HCT116 (cell line): Measurements from ENCODE around the gene LRRC72. TPM values are rescaled to one million over a fixed set of nuclear protein-coding genes. Genes with fewer than 3 reads are reported as not detected.

Source experiments
- ATAC-seq: fragments of 200-7000 bp; cut with Tn5 transposase; 2 replicates; pipeline ENCODE4 v1.9.1; 2020; ENCODE audit warnings: mild to moderate bottlenecking, moderate library complexity
- BruUV-seq: library from RNA; stranded (reverse); fragments of 400-500 nt; replicated peaks from 2 replicates; lab custom pipeline; 2021; lab: Mats Ljungman, UMichigan
- CTCF ChIA-PET: fragments of 300-600 bp; sonication (Branson Sonifier 250); formaldehyde crosslinking; loops from one replicate; lab custom pipeline; 2021; ENCODE audit warnings: antibody characterized with exemption; lab: Charles Lee
- POLR2A ChIA-PET: fragments of 300-600, 350-600 bp; sonication (Branson Sonifier 250); formaldehyde crosslinking; loops from one replicate; lab custom pipeline; 2021; ENCODE audit warnings: antibody characterized with exemption; lab: Charles Lee
- RAD21 ChIA-PET, 2 experiments: fragments of 300-600 bp; sonication (Branson Sonifier 250); formaldehyde crosslinking; loops; one replicate each; lab custom pipeline; 2023; ENCODE audit warnings: low total read pairs in 2 of 2; ENCODE audit not compliant: uncharacterized antibody in 2 of 2, unreplicated experiment in 2 of 2, low non-redundant PET in 1 of 2; lab: Charles Lee
- DNase-seq: peaks from one replicate; pipeline ENCODE4 v3.0.0-alpha.2; 2010; ENCODE audit warnings: low read depth, low spot score
- H2AFZ ChIP-seq: fragments of 200-600 bp; shearing (Covaris generic), sonication (generic); 2 replicates; pipeline ENCODE4 v1.6.1; 2017; ENCODE audit warnings: low read depth, mixed run types, mixed read lengths, antibody characterized with exemption, low read length; ENCODE audit not compliant: poor library complexity, severe bottlenecking
- H3K27ac ChIP-seq: 2 replicates; pipeline ENCODE4 v1.5.1; 2012; ENCODE audit warnings: low read depth, low read length
- H3K27me3 ChIP-seq: fragments of 200-600 bp; sonication (generic); 2 replicates; pipeline ENCODE4 v1.6.1; 2016; ENCODE audit warnings: mixed run types, low read length, mixed read lengths; ENCODE audit not compliant: insufficient read depth
- H3K36me3 ChIP-seq, 2 experiments: fragments of 200-500 bp in 1 of 2; fragments of 200-600 bp in 1 of 2; sonication (Bioruptor generic) in 1 of 2; sonication (generic) in 1 of 2; 2 replicates each; pipeline versions ENCODE4 v1.5.1 to v1.6.1; 2014 to 2016; ENCODE audit warnings: low read length in 2 of 2, inconsistent platforms in 1 of 2, mixed read lengths in 1 of 2, mixed run types in 1 of 2; ENCODE audit not compliant: insufficient read depth in 2 of 2, control insufficient read depth in 1 of 2
- H3K4me1 ChIP-seq, 2 experiments: fragments of 200-600 bp in 1 of 2; sonication (generic) in 1 of 2; 2 replicates each; pipeline versions ENCODE4 v1.5.1 to v1.6.1; 2012 to 2017; ENCODE audit warnings: low read length in 2 of 2, inconsistent platforms in 1 of 2, mild to moderate bottlenecking in 1 of 2, mixed read lengths in 1 of 2, mixed run types in 1 of 2, moderate library complexity in 1 of 2; ENCODE audit not compliant: insufficient read depth in 2 of 2, control insufficient read depth in 1 of 2
- H3K4me2 ChIP-seq: fragments of 200-600 bp; sonication (generic); 2 replicates; pipeline ENCODE4 v1.6.1; 2017; ENCODE audit warnings: mixed run types, low read length, mixed read lengths
- H3K4me3 ChIP-seq, 2 experiments: fragments of 200-600 bp in 1 of 2; sonication (generic) in 1 of 2; replicated peaks in 1 of 2; 2 replicates each; pipeline ENCODE4 v1.5.1; 2011 to 2016; ENCODE audit warnings: low read length in 2 of 2, control low read depth in 1 of 2, low read depth in 1 of 2, mild to moderate bottlenecking in 1 of 2, mixed read lengths in 1 of 2, mixed run types in 1 of 2
- H3K79me2 ChIP-seq: fragments of 200-600 bp; sonication (generic); 2 replicates; pipeline ENCODE4 v1.6.1; 2017; ENCODE audit warnings: mild to moderate bottlenecking, mixed run types, low read length, moderate library complexity, mixed read lengths; ENCODE audit not compliant: insufficient read depth
- H3K9ac ChIP-seq: fragments of 200-600 bp; sonication (generic); 2 replicates; pipeline ENCODE4 v1.6.1; 2016; ENCODE audit warnings: low read length, mixed read lengths
- H3K9me2 ChIP-seq: fragments of 200-600 bp; sonication (generic), shearing (Covaris generic); 2 replicates; pipeline ENCODE4 v1.6.1; 2017; ENCODE audit warnings: mixed run types, mild to moderate bottlenecking, moderate library complexity; ENCODE audit not compliant: insufficient read depth
- H3K9me3 ChIP-seq, 2 experiments: fragments of 200-500 bp in 1 of 2; fragments of 200-600 bp in 1 of 2; sonication (Bioruptor generic) in 1 of 2; sonication (generic) in 1 of 2; 2 replicates each; pipeline ENCODE4 v1.6.1; 2014 to 2017; ENCODE audit warnings: low read length in 2 of 2, mixed read lengths in 2 of 2, inconsistent platforms in 1 of 2, low read depth in 1 of 2, mild to moderate bottlenecking in 1 of 2, mixed run types in 1 of 2, moderate library complexity in 1 of 2; ENCODE audit not compliant: control insufficient read depth in 1 of 2, insufficient read depth in 1 of 2
- H4K20me1 ChIP-seq: fragments of 200-600 bp; sonication (generic), shearing (Covaris generic); 2 replicates; pipeline ENCODE4 v1.6.1; 2017; ENCODE audit warnings: mixed run types, mild to moderate bottlenecking, moderate library complexity; ENCODE audit not compliant: insufficient read depth
- ATF3 ChIP-seq: IDR thresholded peaks from 2 replicates; pipeline ENCODE4 v1.6.1; 2012
- CBX3 ChIP-seq: IDR thresholded peaks from 2 replicates; pipeline ENCODE4 v1.6.1; 2012; ENCODE audit warnings: low read depth
- CEBPB ChIP-seq: IDR thresholded peaks from 2 replicates; pipeline ENCODE4 v1.6.1; 2012; ENCODE audit warnings: low read depth
- CTCF ChIP-seq, 3 experiments: fragments of 200-600 bp in 1 of 3; sonication (generic) in 1 of 3; IDR thresholded peaks in 2 of 3; conservative IDR thresholded peaks in 1 of 3; 2 replicates each; pipeline ENCODE4 v1.5.1; 2012 to 2017; ENCODE audit warnings: low read depth in 2 of 3, low read length in 2 of 3, antibody characterized with exemption in 1 of 3, borderline replicate concordance in 1 of 3, control low read depth in 1 of 3, mild to moderate bottlenecking in 1 of 3, mixed read lengths in 1 of 3, mixed run types in 1 of 3, moderate library complexity in 1 of 3; ENCODE audit not compliant: insufficient read depth in 1 of 3
- EGR1 ChIP-seq: IDR thresholded peaks from 2 replicates; pipeline ENCODE4 v1.6.1; 2012; ENCODE audit warnings: low read depth
- ELF1 ChIP-seq: IDR thresholded peaks from 2 replicates; pipeline ENCODE4 v1.6.1; 2012; ENCODE audit warnings: low read depth, borderline replicate concordance
- EZH2 ChIP-seq: fragments of 200-600 bp; sonication (generic); IDR thresholded peaks from 2 replicates; pipeline ENCODE4 v1.6.1; 2017; ENCODE audit warnings: antibody characterized with exemption, mixed run types
- EZH2phosphoT487 ChIP-seq: fragments of 200-600 bp; IDR thresholded peaks from 2 replicates; pipeline ENCODE4 v1.6.1; 2018; ENCODE audit warnings: antibody characterized with exemption, borderline replicate concordance
- FOSL1 ChIP-seq: IDR thresholded peaks from 2 replicates; pipeline ENCODE4 v1.6.1; 2012; ENCODE audit warnings: low read depth
- JUND ChIP-seq: IDR thresholded peaks from 2 replicates; pipeline ENCODE4 v1.6.1; 2012
- MAX ChIP-seq: IDR thresholded peaks from 2 replicates; pipeline ENCODE4 v1.6.1; 2012
- POLR2A ChIP-seq: IDR thresholded peaks from 2 replicates; pipeline ENCODE4 v1.7.0; 2011; ENCODE audit warnings: borderline replicate concordance; ENCODE audit not compliant: insufficient read depth, insufficient read length; ENCODE audit errors: extremely low read depth
- SIN3A ChIP-seq: IDR thresholded peaks from 2 replicates; pipeline ENCODE4 v1.6.1; 2012; ENCODE audit warnings: low read depth
- YY1 ChIP-seq: IDR thresholded peaks from 2 replicates; pipeline ENCODE4 v1.6.1; 2011; ENCODE audit warnings: low read length, low read depth, moderate library complexity, mild to moderate bottlenecking; ENCODE audit not compliant: insufficient replicate concordance; ENCODE audit errors: extremely low read depth
- ZFX ChIP-seq: fragments of 450-650 bp; IDR thresholded peaks from 2 replicates; pipeline ENCODE4 v1.6.1; 2017
- ZNF274 ChIP-seq: fragments of 200-500 bp; sonication (Bioruptor generic); IDR thresholded peaks from 2 replicates; pipeline ENCODE4 v1.6.1; 2014; ENCODE audit warnings: mild to moderate bottlenecking, low read depth, low read length, inconsistent platforms
- intact Hi-C: fragments of 100-400 bp; cut with micrococcal nuclease; formaldehyde crosslinking; loops from 2 replicates; pipeline ENCODE4 v1.10.0; 2022
- total RNA-seq: library from RNA; stranded (reverse); gene quantifications from one replicate; pipeline ENCODE4 v1.2.1, GENCODE V29; 2021; ENCODE audit not compliant: unreplicated experiment

LRRC72 gene
- total RNA-seq, 1 experiment from 2014 or later = not detected

- TF ChIP-seq ATF3 (no peak), CBX3 (no peak), EZH2phosphoT487 (no peak), FOSL1 (no peak), EZH2 (no peak)
Observed at GRCh38 chr7:16626388-16626787, 99.8 kb downstream of the LRRC72 start (continued).

GRCh38 chr7:16627236-16627635, 100.6 kb downstream of the LRRC72 start:
- POLR2A ChIA-PET = no interaction called here
- Histone ChIP-seq H3K79me2 (no peaks in the 10 kb centered on the region), H3K4me3 (no peak overlapping the region), H4K20me1 (no peaks in the 10 kb centered on the region), H3K9me3 (no peaks in the 10 kb centered on the region), H3K4me1 (no peaks in the 10 kb centered on the region), H3K27ac (no peak overlapping the region), H3K36me3 (peaks cover 10 to 11% of the 10 kb centered on the region in 2 experiments; a peak in 2 of 4 replicates), H3K9me2 (no peaks in the 10 kb centered on the region), H3K9ac (no peak overlapping the region), H2AFZ (no peak overlapping the region), H3K27me3 (no peaks in the 10 kb centered on the region), H3K4me2 (no peak overlapping the region)
- ATAC-seq (no peak), DNase-seq (no peak)
- RAD21 ChIA-PET = no interaction called here
- intact Hi-C loops = no loop called here
- BruUV-seq = no TSS peak
- CTCF ChIA-PET = no interaction called here
- TF ChIP-seq POLR2A (no peak), YY1 (no peak), EGR1 (no peak), ZNF274 (no peak), CTCF (IDR thresholded peaks at IDR 0.05 in 2 of 3, conservative IDR thresholded peaks at IDR 0.05 in 1 of 3; ENCODE audit: borderline replicate concordance in 1 of 3, insufficient read depth in 1 of 3, low read depth in 2 of 3, low read length in 2 of 3) (no peak), ZFX (no peak), JUND (no peak), ELF1 (no peak), MAX (no peak), EZH2 (no peak), ATF3 (no peak), CBX3 (no peak), SIN3A (no peak), EZH2phosphoT487 (no peak), CEBPB (no peak)
